ENCODE data around the gene OR5AU1. TPM values are rescaled to one million over a fixed set of nuclear protein-coding genes. Genes with fewer than 3 reads are reported as not detected.
"Not testable (repeated sequence)": the region's sequence is repeated elsewhere in the genome, so short reads cannot be mapped to it uniquely, and the experiment has no call there.

The OR5AU1 gene
- total RNA-seq, 1 donor from 2014 or later: not detected

- no peak for TF ChIP-seq CTCF (IDR thresholded peaks at IDR 0.05)
- H3K4me3 Mint-ChIP-seq (ENCODE audit: unreplicated experiment): no peak overlapping the region
Observed at GRCh38 chr14:21160061-21160610, 4.3 kb upstream of the OR5AU1 start.

GRCh38 chr14:21158175-21158574 lies 2.3 kb upstream of the OR5AU1 start:
- DNase-seq (ENCODE audit: extremely low spot score, unreplicated experiment); H3K4me3 Mint-ChIP-seq (ENCODE audit: unreplicated experiment); H3K9me3 Mint-ChIP-seq (ENCODE audit: unreplicated experiment); H3K4me1 Mint-ChIP-seq (ENCODE audit: unreplicated experiment); H3K36me3 Mint-ChIP-seq (ENCODE audit: unreplicated experiment); H3K27ac Mint-ChIP-seq (ENCODE audit: unreplicated experiment): not testable (repeated sequence)
- peaks cover 50% of the 10 kb centered on the region for H3K27me3 Mint-ChIP-seq (ENCODE audit: unreplicated experiment)

More at GRCh38 chr14:21160061-21160610, 4.3 kb upstream of the OR5AU1 start:
- peaks cover 55% of the 10 kb centered on the region for H3K27me3 Mint-ChIP-seq (ENCODE audit: unreplicated experiment)
- no peak overlapping the region for H3K27ac Mint-ChIP-seq (ENCODE audit: unreplicated experiment)
- H3K9me3 Mint-ChIP-seq (ENCODE audit: unreplicated experiment): no peaks in the 10 kb centered on the region
- H3K36me3 Mint-ChIP-seq (ENCODE audit: unreplicated experiment): no peaks in the 10 kb centered on the region
- H3K4me1 Mint-ChIP-seq (ENCODE audit: unreplicated experiment): peaks cover 5% of the 10 kb centered on the region
- no peak for DNase-seq (ENCODE audit: extremely low spot score, unreplicated experiment)

- no peak for DNase-seq (ENCODE audit: extremely low spot score, unreplicated experiment)
- Mint-ChIP-seq H3K27me3 (ENCODE audit: unreplicated experiment) (peaks cover 41% of the 10 kb centered on the region), H3K36me3 (ENCODE audit: unreplicated experiment) (no peaks in the 10 kb centered on the region), H3K4me1 (ENCODE audit: unreplicated experiment) (no peaks in the 10 kb centered on the region), H3K4me3 (ENCODE audit: unreplicated experiment) (no peak overlapping the region), H3K9me3 (ENCODE audit: unreplicated experiment) (peaks cover 4% of the 10 kb centered on the region), H3K27ac (ENCODE audit: unreplicated experiment) (no peak overlapping the region)
- TF ChIP-seq CTCF (IDR thresholded peaks at IDR 0.05): no peak
Observed at GRCh38 chr14:21149641-21150367, 6.1 kb downstream of the OR5AU1 start.

- H3K27ac Mint-ChIP-seq (ENCODE audit: unreplicated experiment): no peak overlapping the region
- TF ChIP-seq CTCF (IDR thresholded peaks at IDR 0.05): no peak
- peaks cover 22% of the 10 kb centered on the region for H3K27me3 Mint-ChIP-seq (ENCODE audit: unreplicated experiment)
- no peak overlapping the region for H3K4me3 Mint-ChIP-seq (ENCODE audit: unreplicated experiment)
- H3K9me3 Mint-ChIP-seq (ENCODE audit: unreplicated experiment): peaks cover 6% of the 10 kb centered on the region
- no peak for DNase-seq (ENCODE audit: extremely low spot score, unreplicated experiment)
- H3K36me3 Mint-ChIP-seq (ENCODE audit: unreplicated experiment): no peaks in the 10 kb centered on the region
- H3K4me1 Mint-ChIP-seq (ENCODE audit: unreplicated experiment): no peaks in the 10 kb centered on the region
Observed at GRCh38 chr14:21145437-21145836, 10.4 kb downstream of the OR5AU1 start.

- no peaks in the 10 kb centered on the region for H3K4me1 Mint-ChIP-seq (ENCODE audit: unreplicated experiment)
- peaks cover 15% of the 10 kb centered on the region for H3K27me3 Mint-ChIP-seq (ENCODE audit: unreplicated experiment)
- no peak for TF ChIP-seq CTCF (IDR thresholded peaks at IDR 0.05)
- no peak overlapping the region for H3K4me3 Mint-ChIP-seq (ENCODE audit: unreplicated experiment)
- no peak overlapping the region for H3K27ac Mint-ChIP-seq (ENCODE audit: unreplicated experiment)
- no peaks in the 10 kb centered on the region for H3K36me3 Mint-ChIP-seq (ENCODE audit: unreplicated experiment)
- no peak for DNase-seq (ENCODE audit: extremely low spot score, unreplicated experiment)
- H3K9me3 Mint-ChIP-seq (ENCODE audit: unreplicated experiment): peaks cover 6% of the 10 kb centered on the region
Observed at GRCh38 chr14:21142357-21142756, 13.5 kb downstream of the OR5AU1 start.
